ENCODE results near the gene MAST4. TPM values are rescaled to one million over a fixed set of nuclear protein-coding genes. Genes with fewer than 3 reads are reported as not detected.

MAST4 gene
- total and polyA plus RNA-seq, 2 donors (not counting 1 experiment from before 2014, with no cell fraction given), result 2.5 to 57.1 TPM

GRCh38 chr5:67160985-67161384, 564.8 kb downstream of the MAST4 start:
- H3K9ac ChIP-seq (ENCODE audit: low read length), result no peak overlapping the region
- Mint-ChIP-seq H3K9me3 (ENCODE audit: insufficient read depth) (no peaks in the 10 kb centered on the region), H3K4me1 (peaks cover 21% of the 10 kb centered on the region), H3K4me3 (no peak overlapping the region), H3K27me3 (no peaks in the 10 kb centered on the region), H3K27ac (no peak overlapping the region)
- peaks cover 0 to 21% of the 10 kb centered on the region in 2 experiments for H3K36me3 ChIP-seq (replicated peaks in 1 of 2; ENCODE audit: control extremely low read depth in 1 of 2, control insufficient read depth in 1 of 2, extremely low read depth in 1 of 2, insufficient read depth in 2 of 2, low read length in 1 of 2)
- ATAC-seq (ENCODE audit: low read depth) (no peak), DNase-seq (no peak)
- TF ChIP-seq, protein P1, sequence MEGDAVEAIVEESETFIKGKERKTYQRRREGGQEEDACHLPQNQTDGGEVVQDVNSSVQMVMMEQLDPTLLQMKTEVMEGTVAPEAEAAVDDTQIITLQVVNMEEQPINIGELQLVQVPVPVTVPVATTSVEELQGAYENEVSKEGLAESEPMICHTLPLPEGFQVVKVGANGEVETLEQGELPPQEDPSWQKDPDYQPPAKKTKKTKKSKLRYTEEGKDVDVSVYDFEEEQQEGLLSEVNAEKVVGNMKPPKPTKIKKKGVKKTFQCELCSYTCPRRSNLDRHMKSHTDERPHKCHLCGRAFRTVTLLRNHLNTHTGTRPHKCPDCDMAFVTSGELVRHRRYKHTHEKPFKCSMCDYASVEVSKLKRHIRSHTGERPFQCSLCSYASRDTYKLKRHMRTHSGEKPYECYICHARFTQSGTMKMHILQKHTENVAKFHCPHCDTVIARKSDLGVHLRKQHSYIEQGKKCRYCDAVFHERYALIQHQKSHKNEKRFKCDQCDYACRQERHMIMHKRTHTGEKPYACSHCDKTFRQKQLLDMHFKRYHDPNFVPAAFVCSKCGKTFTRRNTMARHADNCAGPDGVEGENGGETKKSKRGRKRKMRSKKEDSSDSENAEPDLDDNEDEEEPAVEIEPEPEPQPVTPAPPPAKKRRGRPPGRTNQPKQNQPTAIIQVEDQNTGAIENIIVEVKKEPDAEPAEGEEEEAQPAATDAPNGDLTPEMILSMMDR (IDR thresholded peaks at IDR 0.05), result no peak
- TF ChIP-seq EZH2 (IDR thresholded peaks at IDR 0.05; ENCODE audit: borderline replicate concordance, insufficient read depth, low read depth, low read length, poor library complexity, severe bottlenecking), result no peak
- 80% methylated on average over 1 of the region's 3 CpGs for WGBS (ENCODE audit: insufficient coverage)
- no peak overlapping the region for H3K4me3 ChIP-seq (ENCODE audit: control extremely low read depth in 1 of 5, extremely low read depth in 1 of 5, insufficient read depth in 1 of 5, low read depth in 2 of 5, low read length in 4 of 5)
- peaks cover 5% of the 10 kb centered on the region for H3K79me2 ChIP-seq (ENCODE audit: control insufficient read depth, insufficient read depth, low read length)
- intact Hi-C loops (cut with micrococcal nuclease), result no loop called here
- POLR2A ChIA-PET, result interaction anchor here (0.6 kb wide), 2 partner anchors 41 to 47 kb away, joined by 3 read pairs; no protein-coding TSS in a partner anchor
- H3K9me3 ChIP-seq (ENCODE audit: control extremely low read depth in 1 of 3, control insufficient read depth in 2 of 3, insufficient read depth in 1 of 3, low read length in 2 of 3), result peaks cover 0 to 10% (median 0%) of the 10 kb centered on the region in 3 donors
- H3K27ac ChIP-seq (ENCODE audit: low read length in 2 of 2), result no peak overlapping the region
- H2AFZ ChIP-seq (ENCODE audit: insufficient read depth, low read depth, low read length, poor library complexity, severe bottlenecking), result no peak overlapping the region
- no peaks in the 10 kb centered on the region for H3K27me3 ChIP-seq (replicated peaks in 1 of 4; ENCODE audit: control extremely low read depth in 1 of 4, control insufficient read depth in 3 of 4, insufficient read depth in 4 of 4, low read length in 3 of 4)
- CTCF ChIA-PET, result interaction anchor here (0.7 to 19.5 kb wide), 2 partner anchors 45 to 85 kb away, joined by 4 to 582 read pairs; no protein-coding TSS in a partner anchor
- no peak overlapping the region for H3K4me2 ChIP-seq (replicated peaks; ENCODE audit: low read depth, low read length, poor library complexity, severe bottlenecking)
- H3K4me1 ChIP-seq (ENCODE audit: control insufficient read depth in 2 of 2, insufficient read depth in 2 of 2, low read length in 2 of 2), result peaks cover 10 to 18% of the 10 kb centered on the region in 2 donors
- H4K20me1 ChIP-seq (ENCODE audit: control insufficient read depth, insufficient read depth, low read length, poor library complexity, severe bottlenecking), result no peaks in the 10 kb centered on the region

GRCh38 chr5:67161767-67162166, 565.6 kb downstream of the MAST4 start:
- Histone ChIP-seq H3K9ac (ENCODE audit: low read length) (no peak overlapping the region), H3K4me2 (replicated peaks; ENCODE audit: low read depth, low read length, poor library complexity, severe bottlenecking) (no peak overlapping the region), H2AFZ (ENCODE audit: insufficient read depth, low read depth, low read length, poor library complexity, severe bottlenecking) (no peak overlapping the region), H3K4me1 (ENCODE audit: control insufficient read depth in 2 of 2, insufficient read depth in 2 of 2, low read length in 2 of 2) (peaks cover 16 to 25% of the 10 kb centered on the region in 2 donors), H3K27ac (ENCODE audit: low read length in 2 of 2) (no peak overlapping the region), H3K79me2 (ENCODE audit: control insufficient read depth, insufficient read depth, low read length) (peaks cover 12% of the 10 kb centered on the region), H3K9me3 (ENCODE audit: control extremely low read depth in 1 of 3, control insufficient read depth in 2 of 3, insufficient read depth in 1 of 3, low read length in 2 of 3) (peaks cover 0 to 13% (median 0%) of the 10 kb centered on the region in 3 donors), H3K4me3 (ENCODE audit: control extremely low read depth in 1 of 5, extremely low read depth in 1 of 5, insufficient read depth in 1 of 5, low read depth in 2 of 5, low read length in 4 of 5) (no peak overlapping the region), H4K20me1 (ENCODE audit: control insufficient read depth, insufficient read depth, low read length, poor library complexity, severe bottlenecking) (no peaks in the 10 kb centered on the region), H3K27me3 (replicated peaks in 1 of 4; ENCODE audit: control extremely low read depth in 1 of 4, control insufficient read depth in 3 of 4, insufficient read depth in 4 of 4, low read length in 3 of 4) (no peaks in the 10 kb centered on the region), H3K36me3 (replicated peaks in 1 of 2; ENCODE audit: control extremely low read depth in 1 of 2, control insufficient read depth in 1 of 2, extremely low read depth in 1 of 2, insufficient read depth in 2 of 2, low read length in 1 of 2) (peaks cover 0 to 21% of the 10 kb centered on the region in 2 experiments)
- Mint-ChIP-seq H3K4me3 (no peak overlapping the region), H3K27ac (no peak overlapping the region), H3K9me3 (ENCODE audit: insufficient read depth) (no peaks in the 10 kb centered on the region), H3K27me3 (no peaks in the 10 kb centered on the region), H3K4me1 (peaks cover 24% of the 10 kb centered on the region)
- no peak for DNase-seq
- CTCF ChIA-PET, result interaction anchor here (0.7 to 19.5 kb wide), 5 partner anchors 34 to 347 kb away, joined by 3 to 582 read pairs (median 4); no protein-coding TSS in a partner anchor
- POLR2A ChIA-PET, result interaction anchor here (0.6 kb wide), 2 partner anchors 35 to 40 kb away, joined by 3 to 17 read pairs; partner anchors contain the start of gene CD180
- no peak for TF ChIP-seq EZH2 (IDR thresholded peaks at IDR 0.05; ENCODE audit: borderline replicate concordance, insufficient read depth, low read depth, low read length, poor library complexity, severe bottlenecking)
- TF ChIP-seq, protein P1 (IDR thresholded peaks at IDR 0.05), result no peak
- 92% methylated on average over 4 of the region's 5 CpGs for WGBS (ENCODE audit: insufficient coverage)
- no peak for ATAC-seq (ENCODE audit: low read depth)
- intact Hi-C loops (cut with micrococcal nuclease), result no loop called here

All from B cell (primary cell).